ENCODE data around the gene PDZRN3. TPM values are rescaled to one million over a fixed set of nuclear protein-coding genes. Genes with fewer than 3 reads are reported as not detected.

Gene PDZRN3
- total and polyA plus RNA-seq, 2 donors (not counting 3 experiments of a cell fraction or from before 2014, with no cell fraction given): not detected

DNA sequence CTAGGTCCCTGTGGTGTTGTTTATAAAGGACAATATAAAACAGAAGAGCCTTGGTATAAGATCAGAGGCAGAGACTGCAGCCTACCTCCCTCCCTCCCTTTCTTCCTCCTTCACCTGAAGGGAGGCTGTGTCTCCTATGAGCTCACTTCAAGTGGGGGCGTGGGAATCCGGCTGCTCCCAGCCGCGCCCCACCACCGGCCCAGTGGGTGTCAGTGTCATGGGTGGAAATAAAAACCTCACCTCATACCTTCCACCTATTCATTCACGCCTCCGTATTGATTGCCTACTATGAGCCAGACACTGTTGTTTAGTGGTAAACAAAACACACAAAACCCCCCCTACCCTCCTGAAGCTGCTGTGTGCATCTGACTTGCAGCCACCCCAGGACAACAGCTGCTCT is 181.9 kb downstream of the PDZRN3 start:
- H3K79me2 ChIP-seq (ENCODE audit: control insufficient read depth, insufficient read depth, low read length): no peaks in the 10 kb centered on the region
- TF ChIP-seq CTCF (IDR thresholded peaks at IDR 0.05; ENCODE audit: extremely low read depth in 1 of 2, insufficient read depth in 1 of 2, low read depth in 1 of 2, low read length in 2 of 2) (no peak), JUN (IDR thresholded peaks at IDR 0.05; ENCODE audit: borderline replicate concordance, insufficient read depth, insufficient read length, low read depth) (no peak), GATA2 (IDR thresholded peaks at IDR 0.05; ENCODE audit: insufficient read depth, insufficient read length, low read depth, low read length) (no peak), POLR2AphosphoS5 (IDR thresholded peaks at IDR 0.05; ENCODE audit: insufficient read depth, low read depth, low read length) (no peak), POLR2A (IDR thresholded peaks at IDR 0.05; ENCODE audit: low read depth, low read length) (no peak), FOS (IDR thresholded peaks at IDR 0.05; ENCODE audit: borderline replicate concordance, insufficient read depth, low read length) (no peak), EZH2 (IDR thresholded peaks at IDR 0.05; ENCODE audit: borderline replicate concordance, low read depth, low read length, severe bottlenecking) (no peak), MYC (IDR thresholded peaks at IDR 0.05; ENCODE audit: low read depth, low read length) (no peak)
- TF ChIP-seq, protein P1, sequence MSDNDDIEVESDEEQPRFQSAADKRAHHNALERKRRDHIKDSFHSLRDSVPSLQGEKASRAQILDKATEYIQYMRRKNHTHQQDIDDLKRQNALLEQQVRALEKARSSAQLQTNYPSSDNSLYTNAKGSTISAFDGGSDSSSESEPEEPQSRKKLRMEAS (IDR thresholded peaks at IDR 0.05; ENCODE audit: insufficient read depth, insufficient read length): no peak
- no peaks in the 10 kb centered on the region for H3K36me3 ChIP-seq (ENCODE audit: control insufficient read depth in 2 of 2, extremely low read depth in 1 of 2, insufficient read depth in 2 of 2, low read length in 2 of 2)
- dilution Hi-C loops (cut with MboI; ENCODE audit: extremely low pct_ligation_motif_present, low sequenced_read_pairs) (no loop called here), intact Hi-C loops (cut with micrococcal nuclease) (no loop called here)
- no peak overlapping the region for H3K4me2 ChIP-seq (ENCODE audit: insufficient read depth, low read length)
- H3K9ac ChIP-seq (replicated peaks; ENCODE audit: extremely low read depth, insufficient read depth, low read length): no peak overlapping the region
- ChIA-PET CTCF (no interaction called here), POLR2A (no interaction called here)
- H3K9me1 ChIP-seq (replicated peaks; ENCODE audit: control insufficient read depth, extremely low read depth, insufficient read depth, low read length): no peaks in the 10 kb centered on the region
- H3K4me1 ChIP-seq (ENCODE audit: control insufficient read depth, extremely low read depth, insufficient read depth, low read length): no peaks in the 10 kb centered on the region
- no peak for DNase-seq (ENCODE audit: low read depth, low spot score)
- no peak overlapping the region for H3K27ac ChIP-seq (ENCODE audit: insufficient read depth, low read depth, low read length)
- no TSS peak for BruUV-seq (replicated peaks)
- H3K4me3 ChIP-seq (replicated peaks in 1 of 3; ENCODE audit: insufficient read depth in 1 of 3, low read depth in 1 of 3, low read length in 3 of 3): no peak overlapping the region
- H2AFZ ChIP-seq (ENCODE audit: low read depth, low read length): no peak overlapping the region
- no peak for FAIRE-seq
- no peaks in the 10 kb centered on the region for H4K20me1 ChIP-seq (replicated peaks; ENCODE audit: control insufficient read depth, extremely low read depth, insufficient read depth, low read length)
- no peaks in the 10 kb centered on the region for H3K27me3 ChIP-seq (ENCODE audit: control insufficient read depth in 2 of 2, insufficient read depth in 2 of 2, low read length in 2 of 2)
- H3K9me3 ChIP-seq (replicated peaks; ENCODE audit: control insufficient read depth, insufficient read depth, low read length): no peaks in the 10 kb centered on the region
